Measurements from ENCODE around the gene RFX1.

DNA sequence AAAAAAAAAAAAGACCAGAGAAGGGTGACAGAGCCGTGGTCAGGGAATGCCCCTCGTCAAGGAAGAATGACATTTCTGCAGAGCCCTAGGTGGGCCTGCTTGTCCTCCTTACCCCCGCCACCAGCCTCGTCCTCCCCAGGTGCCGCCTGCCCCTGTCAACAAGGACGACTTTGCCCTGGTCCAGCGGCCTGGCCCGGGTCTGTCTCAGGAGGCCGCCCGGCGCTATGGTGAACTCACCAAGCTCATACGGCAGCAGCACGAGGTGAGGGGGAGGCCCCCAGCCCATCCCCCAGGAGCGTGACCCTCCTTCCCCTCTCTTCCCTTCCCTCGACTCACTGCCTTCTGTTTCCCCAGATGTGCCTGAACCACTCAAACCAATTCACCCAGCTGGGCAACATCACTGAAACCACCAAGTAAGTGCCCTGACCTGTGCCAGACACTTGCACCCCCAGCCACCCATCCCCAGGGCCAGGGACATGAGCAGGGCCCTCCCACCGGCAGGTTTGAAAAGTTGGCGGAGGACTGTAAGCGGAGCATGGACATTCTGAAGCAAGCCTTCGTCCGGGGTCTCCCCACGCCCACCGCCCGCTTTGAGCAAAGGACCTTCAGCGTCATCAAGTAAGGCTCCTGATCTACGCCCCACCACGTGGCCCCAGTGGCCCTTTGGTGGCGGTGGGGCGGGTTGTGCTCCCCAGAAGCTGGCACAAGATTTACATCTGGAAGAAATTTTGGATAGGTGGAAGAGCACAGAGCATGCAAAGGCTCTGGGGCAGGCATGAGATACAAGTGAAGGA is 82.7 kb downstream of the RFX1 start:
- no peak for TF ChIP-seq RBM14 (IDR thresholded peaks at IDR 0.05; ENCODE audit: borderline replicate concordance, insufficient read depth, low read depth, low read length)
- TF ChIP-seq TAF15 (IDR thresholded peaks at IDR 0.05; ENCODE audit: low read depth, low read length) = no peak
- TF ChIP-seq TEAD4 (IDR thresholded peaks at IDR 0.05; ENCODE audit: low read length) = no peak
- TF ChIP-seq TEAD4 (CRISPR knock-in tag; IDR thresholded peaks at IDR 0.05; ENCODE audit: borderline replicate concordance) = no peak
